Liver (tissue), 3 donors: ENCODE results near the gene ELAVL3.
A peak's percentile ranks its signal among the peaks of the same experiment; 100 is the strongest.

Experiments
- NR2F2 ChIP-seq: IDR thresholded peaks from 2 replicates; pipeline ENCODE4 v1.6.1; 2016; ENCODE audit warnings: antibody characterized with exemption
- RAD21 ChIP-seq, 2 donors: IDR thresholded peaks; 2 replicates each; pipeline ENCODE4 v1.6.1; 2016; ENCODE audit warnings: antibody characterized with exemption in 2 of 2, mild to moderate bottlenecking in 2 of 2
- SP1 ChIP-seq: IDR thresholded peaks from 2 replicates; pipeline ENCODE4 v1.6.1; 2018; ENCODE audit warnings: antibody characterized with exemption, mild to moderate bottlenecking
- TF ChIP-seq, protein P1 (sequence below): fragments of 150-350 bp; IDR thresholded peaks from 2 replicates; pipeline ENCODE4 v1.5.1; 2017; ENCODE audit warnings: improper control_type of control experiment, low read depth, low read length; ENCODE audit not compliant: missing input control
- TF ChIP-seq, protein P2 (sequence below): IDR thresholded peaks from 2 replicates; pipeline ENCODE4 v1.6.1; 2016; ENCODE audit warnings: antibody characterized with exemption
- donor health status: healthy.
- donor health status: healthy.

DNA sequence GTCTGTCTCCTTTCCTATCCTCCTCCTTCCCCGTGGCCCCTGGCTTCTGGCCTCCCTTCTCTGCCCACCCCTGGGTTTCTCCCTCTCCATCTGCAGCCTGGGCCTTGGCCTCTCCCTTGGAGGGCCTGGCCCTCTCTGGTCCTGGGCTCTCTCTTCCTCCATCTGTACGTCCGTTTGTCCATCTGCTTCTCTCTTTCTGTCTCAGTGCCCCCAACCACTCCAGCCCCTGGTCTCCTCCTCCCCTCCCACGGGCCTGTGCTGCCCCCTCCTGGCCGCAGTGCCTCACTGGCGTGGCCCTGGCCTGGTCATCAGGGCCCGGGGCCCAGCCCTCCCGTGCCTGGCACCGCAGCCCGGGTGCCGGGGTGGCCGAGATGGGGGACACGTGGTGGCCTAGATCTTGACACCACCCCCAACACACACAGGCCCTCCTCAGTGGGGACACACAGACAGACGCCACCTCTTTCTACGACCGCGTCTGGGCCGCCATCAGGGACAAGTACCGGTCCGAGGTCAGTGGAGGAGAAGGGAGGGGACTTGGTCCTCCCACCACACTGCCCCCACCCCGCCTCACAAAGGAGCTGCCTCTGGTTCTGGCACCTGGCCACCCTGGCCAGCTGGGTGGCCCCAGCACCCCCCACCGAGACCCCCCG is 34.1 kb downstream of the ELAVL3 start:
- TF ChIP-seq, protein P1, sequence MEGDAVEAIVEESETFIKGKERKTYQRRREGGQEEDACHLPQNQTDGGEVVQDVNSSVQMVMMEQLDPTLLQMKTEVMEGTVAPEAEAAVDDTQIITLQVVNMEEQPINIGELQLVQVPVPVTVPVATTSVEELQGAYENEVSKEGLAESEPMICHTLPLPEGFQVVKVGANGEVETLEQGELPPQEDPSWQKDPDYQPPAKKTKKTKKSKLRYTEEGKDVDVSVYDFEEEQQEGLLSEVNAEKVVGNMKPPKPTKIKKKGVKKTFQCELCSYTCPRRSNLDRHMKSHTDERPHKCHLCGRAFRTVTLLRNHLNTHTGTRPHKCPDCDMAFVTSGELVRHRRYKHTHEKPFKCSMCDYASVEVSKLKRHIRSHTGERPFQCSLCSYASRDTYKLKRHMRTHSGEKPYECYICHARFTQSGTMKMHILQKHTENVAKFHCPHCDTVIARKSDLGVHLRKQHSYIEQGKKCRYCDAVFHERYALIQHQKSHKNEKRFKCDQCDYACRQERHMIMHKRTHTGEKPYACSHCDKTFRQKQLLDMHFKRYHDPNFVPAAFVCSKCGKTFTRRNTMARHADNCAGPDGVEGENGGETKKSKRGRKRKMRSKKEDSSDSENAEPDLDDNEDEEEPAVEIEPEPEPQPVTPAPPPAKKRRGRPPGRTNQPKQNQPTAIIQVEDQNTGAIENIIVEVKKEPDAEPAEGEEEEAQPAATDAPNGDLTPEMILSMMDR, result peak; percentile 57
- TF ChIP-seq SP1, result no peak
- TF ChIP-seq NR2F2, result no peak
- TF ChIP-seq RAD21 (IDR thresholded peaks at IDR 0.05), result peak; percentile 76 to 89
- TF ChIP-seq, protein P2, sequence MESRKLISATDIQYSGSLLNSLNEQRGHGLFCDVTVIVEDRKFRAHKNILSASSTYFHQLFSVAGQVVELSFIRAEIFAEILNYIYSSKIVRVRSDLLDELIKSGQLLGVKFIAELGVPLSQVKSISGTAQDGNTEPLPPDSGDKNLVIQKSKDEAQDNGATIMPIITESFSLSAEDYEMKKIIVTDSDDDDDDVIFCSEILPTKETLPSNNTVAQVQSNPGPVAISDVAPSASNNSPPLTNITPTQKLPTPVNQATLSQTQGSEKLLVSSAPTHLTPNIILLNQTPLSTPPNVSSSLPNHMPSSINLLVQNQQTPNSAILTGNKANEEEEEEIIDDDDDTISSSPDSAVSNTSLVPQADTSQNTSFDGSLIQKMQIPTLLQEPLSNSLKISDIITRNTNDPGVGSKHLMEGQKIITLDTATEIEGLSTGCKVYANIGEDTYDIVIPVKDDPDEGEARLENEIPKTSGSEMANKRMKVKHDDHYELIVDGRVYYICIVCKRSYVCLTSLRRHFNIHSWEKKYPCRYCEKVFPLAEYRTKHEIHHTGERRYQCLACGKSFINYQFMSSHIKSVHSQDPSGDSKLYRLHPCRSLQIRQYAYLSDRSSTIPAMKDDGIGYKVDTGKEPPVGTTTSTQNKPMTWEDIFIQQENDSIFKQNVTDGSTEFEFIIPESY, result no peak
